NCI-H1436 (cell line): ENCODE data around the gene CRELD2.

Source experiments
- DNase-seq: peaks from one replicate; lab custom pipeline; 2025; lab: John Stamatoyannopoulos, UW

Gene CRELD2

GRCh38 chr22:49945042-49945794 is 26.8 kb downstream of the CRELD2 start:
- peak; percentile 89 for DNase-seq

GRCh38 chr22:49946612-49947295 is 28.3 kb downstream of the CRELD2 start:
- DNase-seq = no peak

- no peak for DNase-seq
Measured at GRCh38 chr22:49947296-49947622, 28.8 kb downstream of the CRELD2 start.

GRCh38 chr22:49948116-49948957 is 29.9 kb downstream of the CRELD2 start:
- DNase-seq = no peak

- no peak for DNase-seq
Measured at GRCh38 chr22:49948958-49949913, 30.8 kb downstream of the CRELD2 start.

GRCh38 chr22:49949914-49950292 is 31.5 kb downstream of the CRELD2 start:
- no peak for DNase-seq

- DNase-seq = no peak
Measured at GRCh38 chr22:49950396-49950994, 32.1 kb downstream of the CRELD2 start.

GRCh38 chr22:49951000-49951677 is 32.7 kb downstream of the CRELD2 start:
- no peak for DNase-seq

GRCh38 chr22:49951678-49951985 is 33.2 kb downstream of the CRELD2 start:
- no peak for DNase-seq

- DNase-seq = no peak
Measured at GRCh38 chr22:49951986-49952896, 33.8 kb downstream of the CRELD2 start.

GRCh38 chr22:49953027-49953679 is 34.7 kb downstream of the CRELD2 start:
- DNase-seq = no peak

GRCh38 chr22:49953680-49954344 is 35.4 kb downstream of the CRELD2 start:
- DNase-seq = no peak

GRCh38 chr22:49954354-49954753 is 35.9 kb downstream of the CRELD2 start:
- no peak for DNase-seq

- no peak for DNase-seq
Measured at GRCh38 chr22:49954991-49955580, 36.7 kb downstream of the CRELD2 start.

- no peak for DNase-seq
Measured at GRCh38 chr22:49955581-49956417, 37.4 kb downstream of the CRELD2 start.

GRCh38 chr22:49956418-49956770 is 38.0 kb downstream of the CRELD2 start:
- DNase-seq = no peak
